CD4-positive, alpha-beta T cell (primary cell): Measurements from ENCODE around the gene CMPK2. TPM values are rescaled to one million over a fixed set of nuclear protein-coding genes. Genes with fewer than 3 reads are reported as not detected.

Experiments used
- ATAC-seq: fragments of 200-7000 bp; cut with Tn5 transposase; one replicate; pipeline ENCODE4 v1.10.0; 2022; ENCODE audit warnings: mild to moderate bottlenecking; ENCODE audit not compliant: poor library complexity
- CTCF ChIA-PET: fragments of 350-600 bp; sonication (Branson Sonifier 250); formaldehyde crosslinking; loops from one replicate; lab custom pipeline; 2021; ENCODE audit warnings: antibody characterized with exemption, inconsistent platforms; lab: Charles Lee
- POLR2A ChIA-PET: fragments of 350-600 bp; sonication (Branson Sonifier 250); formaldehyde crosslinking; loops from one replicate; lab custom pipeline; 2021; ENCODE audit warnings: antibody characterized with exemption, inconsistent platforms; lab: Charles Lee
- DNase-seq, 14 experiments: peaks; one replicate each; pipeline ENCODE4 v3.0.0-alpha.2; 2013 to 2020; ENCODE audit warnings: mixed read lengths in 2 of 14
- H3K27ac ChIP-seq, 2 donors: one replicate each; pipeline versions ENCODE4 v1.5.1 to v1.7.0; 2013; ENCODE audit warnings: low read length in 2 of 2, low read depth in 1 of 2, mild to moderate bottlenecking in 1 of 2
- H3K27me3 ChIP-seq, 2 experiments: 1 replicate in 1 of 2; 2 replicates in 1 of 2; pipeline versions ENCODE4 v1.6.1 to v1.7.0; 2013; ENCODE audit warnings: low read length in 2 of 2, control low read depth in 1 of 2, mild to moderate bottlenecking in 1 of 2, moderate library complexity in 1 of 2; ENCODE audit not compliant: insufficient read depth in 2 of 2, control insufficient read depth in 1 of 2
- H3K36me3 ChIP-seq: one replicate; pipeline ENCODE4 v1.6.1; 2013; ENCODE audit warnings: low read length, control low read depth; ENCODE audit not compliant: insufficient read depth
- H3K4me1 ChIP-seq: one replicate; pipeline ENCODE4 v1.6.1; 2013; ENCODE audit warnings: low read length, control low read depth; ENCODE audit not compliant: insufficient read depth
- H3K4me3 ChIP-seq: one replicate; pipeline ENCODE4 v1.5.1; 2013; ENCODE audit warnings: mild to moderate bottlenecking, low read length, moderate library complexity
- H3K9me3 ChIP-seq, 2 experiments: 1 replicate in 1 of 2; 2 replicates in 1 of 2; pipeline versions ENCODE4 v1.6.1 to v1.7.0; 2013; ENCODE audit warnings: low read length in 2 of 2, mild to moderate bottlenecking in 2 of 2, control low read depth in 1 of 2, moderate library complexity in 1 of 2; ENCODE audit not compliant: control insufficient read depth in 1 of 2, insufficient read depth in 1 of 2
- H3K27ac Mint-ChIP-seq: one replicate; pipeline ENCODE4 v1.8.0; 2020; ENCODE audit warnings: mixed read lengths
- H3K27me3 Mint-ChIP-seq: one replicate; pipeline ENCODE4 v1.8.0; 2021; ENCODE audit warnings: mixed read lengths
- H3K36me3 Mint-ChIP-seq: one replicate; pipeline ENCODE4 v1.8.0; 2021; ENCODE audit warnings: low read depth, mixed read lengths
- H3K4me1 Mint-ChIP-seq: one replicate; pipeline ENCODE4 v1.8.0; 2021; ENCODE audit warnings: low read depth, mixed read lengths
- H3K4me3 Mint-ChIP-seq: one replicate; pipeline ENCODE4 v1.8.0; 2020; ENCODE audit warnings: mild to moderate bottlenecking, mixed read lengths
- H3K9me3 Mint-ChIP-seq: one replicate; pipeline ENCODE4 v1.8.0; 2020; ENCODE audit warnings: mixed read lengths
- intact Hi-C, 2 experiments: fragments of 100-400 bp; cut with DNase I in 1 of 2; cut with micrococcal nuclease in 1 of 2; formaldehyde crosslinking; loops; one replicate each; pipeline versions ENCODE4 v1.15.1 to v1.9.0; 2023 to 2025; cut with DNase I, micrococcal nuclease
- total RNA-seq, 174 experiments: library from RNA in 2 of 174; stranded (reverse) in 2 of 174; gene quantifications; one replicate each; pipeline ENCODE4 v1.2.3 and lab custom pipeline; 2021 to 2026
- TF ChIP-seq, protein P1 (sequence below): fragments of 200-600 bp; IDR thresholded peaks from one replicate; pipeline ENCODE4 v1.8.0; 2022; ENCODE audit warnings: antibody characterized with exemption, mild to moderate bottlenecking

The CMPK2 gene
- total RNA-seq, 2 experiments from 2014 or later, result 6.5 to 7.6 TPM

DNA sequence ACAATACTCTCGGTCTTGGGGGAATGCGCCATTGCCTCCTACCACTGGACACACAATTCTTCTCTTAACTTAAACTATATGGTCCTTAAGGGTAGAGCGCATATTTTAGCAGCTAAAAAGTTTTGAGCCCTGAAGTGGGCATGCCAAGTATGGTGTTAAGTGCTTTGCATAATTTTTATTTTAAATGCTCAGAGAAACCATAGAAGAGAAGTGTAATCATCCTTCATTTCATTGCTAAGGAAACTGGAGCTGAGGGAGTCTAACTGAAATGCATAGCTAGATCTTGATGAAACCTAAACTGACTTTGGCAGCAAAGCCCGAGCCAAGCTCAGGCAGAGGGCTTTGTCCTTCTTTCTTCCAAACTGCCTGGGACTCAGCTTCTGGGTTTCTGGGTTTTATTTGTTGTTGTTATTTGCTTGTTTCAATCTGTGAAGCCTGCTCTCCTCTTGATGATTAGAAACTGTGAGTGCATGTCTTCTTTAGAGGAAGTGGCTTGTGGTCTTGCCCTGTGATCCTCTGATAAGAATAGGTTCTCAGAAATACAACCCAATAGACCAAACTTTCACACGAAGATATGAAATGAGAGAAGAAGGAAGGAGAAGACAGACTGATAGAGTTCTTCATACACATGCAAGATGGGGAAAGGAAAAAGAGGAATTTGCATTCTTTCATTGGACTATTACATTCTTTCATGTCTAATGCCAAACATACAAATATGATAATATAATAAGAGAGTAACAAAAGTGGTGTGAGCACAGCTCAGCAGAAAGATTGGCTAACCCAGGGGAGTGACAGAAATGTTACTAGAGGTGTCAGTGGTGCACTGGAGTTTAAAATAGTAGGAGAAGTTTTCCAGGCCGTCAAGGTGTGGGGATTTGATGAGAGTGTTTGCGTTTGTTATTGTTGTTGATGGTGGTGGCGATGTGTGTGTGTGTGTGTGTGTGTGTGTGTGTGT lies 44.0 kb upstream of the CMPK2 start:
- H3K27me3 ChIP-seq, result no peaks in the 10 kb centered on the region
- Mint-ChIP-seq H3K27ac (peak overlapping the region; percentile 85), H3K4me3 (peak overlapping the region; percentile 62), H3K36me3 (no peaks in the 10 kb centered on the region), H3K27me3 (no peaks in the 10 kb centered on the region), H3K9me3 (no peaks in the 10 kb centered on the region), H3K4me1 (peaks cover 86% of the 10 kb centered on the region)
- intact Hi-C loops, result loop anchor here (5.0 to 10.0 kb wide), 3 partner anchors 32 to 1775 kb away; partner anchors contain the start of genes ID2 (in 1 of the 2) and RSAD2 (in 1 of the 2)
- TF ChIP-seq, protein P1, sequence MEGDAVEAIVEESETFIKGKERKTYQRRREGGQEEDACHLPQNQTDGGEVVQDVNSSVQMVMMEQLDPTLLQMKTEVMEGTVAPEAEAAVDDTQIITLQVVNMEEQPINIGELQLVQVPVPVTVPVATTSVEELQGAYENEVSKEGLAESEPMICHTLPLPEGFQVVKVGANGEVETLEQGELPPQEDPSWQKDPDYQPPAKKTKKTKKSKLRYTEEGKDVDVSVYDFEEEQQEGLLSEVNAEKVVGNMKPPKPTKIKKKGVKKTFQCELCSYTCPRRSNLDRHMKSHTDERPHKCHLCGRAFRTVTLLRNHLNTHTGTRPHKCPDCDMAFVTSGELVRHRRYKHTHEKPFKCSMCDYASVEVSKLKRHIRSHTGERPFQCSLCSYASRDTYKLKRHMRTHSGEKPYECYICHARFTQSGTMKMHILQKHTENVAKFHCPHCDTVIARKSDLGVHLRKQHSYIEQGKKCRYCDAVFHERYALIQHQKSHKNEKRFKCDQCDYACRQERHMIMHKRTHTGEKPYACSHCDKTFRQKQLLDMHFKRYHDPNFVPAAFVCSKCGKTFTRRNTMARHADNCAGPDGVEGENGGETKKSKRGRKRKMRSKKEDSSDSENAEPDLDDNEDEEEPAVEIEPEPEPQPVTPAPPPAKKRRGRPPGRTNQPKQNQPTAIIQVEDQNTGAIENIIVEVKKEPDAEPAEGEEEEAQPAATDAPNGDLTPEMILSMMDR, result no peak
- H3K4me3 ChIP-seq, result peak overlapping the region; percentile 23
- ChIA-PET POLR2A (interaction anchor here (0.8 to 3.8 kb wide), 12 partner anchors 8 to 149 kb away, joined by 3 to 30 read pairs (median 5); partner anchors contain the start of genes CMPK2 and RSAD2), CTCF (interaction anchor here (1.1 to 1.4 kb wide), 2 partner anchors 13 to 44 kb away, joined by 3 read pairs; partner anchors contain the start of gene CMPK2)
- DNase-seq, result peak in 6 of 14 experiments; percentile 15 to 90 (median 63)
- peak; percentile 64 for ATAC-seq
- peak overlapping the region; percentile 38 to 63 for H3K27ac ChIP-seq
- no peaks in the 10 kb centered on the region for H3K9me3 ChIP-seq
- H3K4me1 ChIP-seq, result peaks cover 82% of the 10 kb centered on the region
- no peaks in the 10 kb centered on the region for H3K36me3 ChIP-seq

DNA sequence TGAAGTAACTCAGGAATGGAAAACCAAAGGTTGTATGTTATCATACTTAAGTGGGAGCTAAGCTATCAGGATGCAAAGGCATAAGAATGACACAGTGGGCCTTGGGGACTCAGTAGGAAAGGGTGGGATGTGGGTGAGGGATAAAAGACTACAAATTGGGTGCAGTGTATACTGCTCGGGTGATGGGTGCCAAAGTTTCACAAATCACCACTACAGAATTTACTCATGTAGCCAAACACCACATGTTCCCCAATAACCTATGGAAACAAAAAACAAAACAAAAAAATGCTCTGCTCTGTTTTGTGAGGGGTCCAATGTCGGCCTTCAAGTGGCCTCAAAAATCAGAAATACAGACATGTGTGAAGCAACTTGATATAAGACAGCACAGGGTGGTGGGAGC lies 42.6 kb upstream of the CMPK2 start:
- DNase-seq (no peak), ATAC-seq (no peak)
- H3K4me3 Mint-ChIP-seq, result no peak overlapping the region
- ChIA-PET CTCF (interaction anchor here (1.4 kb wide), 1 partner anchor 8 kb away, joined by 4 read pairs; no protein-coding TSS in a partner anchor), POLR2A (interaction anchor here (0.8 to 3.8 kb wide), 6 partner anchors 9 to 104 kb away, joined by 3 to 15 read pairs (median 4); partner anchors contain the start of genes RNF144A and RSAD2)
- H3K9me3 Mint-ChIP-seq, result no peaks in the 10 kb centered on the region
- intact Hi-C loops, result no loop called here
- H3K36me3 Mint-ChIP-seq, result peaks cover 4% of the 10 kb centered on the region
- H3K27me3 Mint-ChIP-seq, result no peaks in the 10 kb centered on the region
- peak overlapping the region; percentile 85 for H3K27ac Mint-ChIP-seq
- Histone ChIP-seq H3K4me3 (no peak overlapping the region), H3K27me3 (no peaks in the 10 kb centered on the region), H3K36me3 (no peaks in the 10 kb centered on the region), H3K27ac (peak overlapping the region; percentile 6 to 21), H3K9me3 (peaks cover 0 to 6% of the 10 kb centered on the region in 2 experiments), H3K4me1 (peaks cover 71% of the 10 kb centered on the region)
- H3K4me1 Mint-ChIP-seq, result peaks cover 75% of the 10 kb centered on the region
- TF ChIP-seq, protein P1, result no peak

DNA sequence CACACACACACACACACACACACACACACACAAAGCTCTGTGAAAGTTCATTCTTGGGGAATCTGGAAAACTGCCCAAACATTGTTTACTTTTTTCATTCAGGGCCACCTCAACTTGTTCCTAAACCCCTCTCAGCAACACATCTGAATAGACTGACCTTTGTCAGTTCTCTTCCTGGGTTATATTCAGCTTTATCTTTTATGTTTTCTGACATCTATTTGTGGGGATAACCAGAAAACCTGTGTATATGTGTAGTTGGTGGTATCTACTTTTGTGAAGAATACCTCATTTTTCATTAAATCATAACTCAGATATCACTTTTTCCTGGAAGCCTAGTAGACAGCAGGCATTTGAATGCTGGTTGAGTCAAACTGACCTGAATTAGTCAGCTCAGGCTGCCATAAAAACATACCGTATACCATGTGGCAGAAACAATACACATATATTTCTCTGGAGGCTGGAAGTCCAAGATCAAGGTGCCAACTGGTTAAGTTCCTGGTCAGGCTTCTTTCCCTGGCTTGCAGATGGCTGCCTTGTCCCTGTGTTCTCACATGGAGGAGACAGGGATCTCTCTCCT lies 40.5 kb upstream of the CMPK2 start:
- POLR2A ChIA-PET, result interaction anchor here (1.0 to 1.8 kb wide), 4 partner anchors 11 to 41 kb away, joined by 3 to 5 read pairs (median 4); partner anchors contain the start of genes CMPK2, RNF144A and RSAD2
- no peak for ATAC-seq
- Mint-ChIP-seq H3K27ac (peak overlapping the region; percentile 85), H3K27me3 (no peaks in the 10 kb centered on the region), H3K9me3 (peaks cover 4% of the 10 kb centered on the region), H3K4me3 (no peak overlapping the region), H3K4me1 (peaks cover 54% of the 10 kb centered on the region), H3K36me3 (peaks cover 24% of the 10 kb centered on the region)
- peaks cover 0 to 6% of the 10 kb centered on the region in 2 experiments for H3K9me3 ChIP-seq
- no peaks in the 10 kb centered on the region for H3K27me3 ChIP-seq
- no peak overlapping the region for H3K4me3 ChIP-seq
- no peak overlapping the region for H3K27ac ChIP-seq
- intact Hi-C loops, result no loop called here
- peaks cover 51% of the 10 kb centered on the region for H3K4me1 ChIP-seq
- DNase-seq, result no peak
- TF ChIP-seq, protein P1, result no peak
- H3K36me3 ChIP-seq, result no peaks in the 10 kb centered on the region
- CTCF ChIA-PET, result interaction anchor here (1.3 to 1.9 kb wide), 2 partner anchors 9 to 10 kb away, joined by 5 to 7 read pairs; no protein-coding TSS in a partner anchor
